Measurements from ENCODE around the gene ZRANB2.

GRCh38 chr1:71104417-71104816, 23.6 kb upstream of the ZRANB2 start:
- TF ChIP-seq POLR2AphosphoS5 (IDR thresholded peaks at IDR 0.05), result no peak
- no peak for TF ChIP-seq CTCF (IDR thresholded peaks at IDR 0.05)

All from breast epithelium (tissue), 3 donors.